SK-MEL-5 (cell line): Measurements from ENCODE around the gene SRRM1. TPM values are rescaled to one million over a fixed set of nuclear protein-coding genes. Genes with fewer than 3 reads are reported as not detected.
"Not testable (repeated sequence)": the region's sequence is repeated elsewhere in the genome, so short reads cannot be mapped to it uniquely, and the experiment has no call there.

Experiments used
- DNase-seq: peaks from one replicate; pipeline ENCODE4 v3.0.0-alpha.2; 2016; ENCODE audit warnings: low read depth, low spot score
- in situ Hi-C: cut with HindIII; loops from 2 replicates; pipeline ENCODE4 v1.10.0; 2016; ENCODE audit warnings: low sequenced_read_pairs, high pct_unique_total_duplicates, low pct_unique_long_range_greater_than_20kb
- total RNA-seq: library from RNA; depleted of rRNA; stranded (reverse); fragments of >200 nt; shearing (Covaris generic); gene quantifications from 2 replicates; pipeline ENCODE4 v1.2.3, GENCODE V29; 2014

SRRM1 gene
- total RNA-seq, 1 experiment from 2014 or later: 17.3 TPM

GRCh38 chr1:24640288-24640687 is 2.8 kb upstream of the SRRM1 start:
- no peak for DNase-seq
- in situ Hi-C loops: no loop called here

GRCh38 chr1:24641646-24642151 is 1.4 kb upstream of the SRRM1 start:
- DNase-seq: no peak
- in situ Hi-C loops: no loop called here

GRCh38 chr1:24643363-24644099 is 429 bp downstream of the SRRM1 start:
- peak; percentile 4 for DNase-seq
- in situ Hi-C loops: no loop called here

- in situ Hi-C loops: no loop called here
- no peak for DNase-seq
Observed at GRCh38 chr1:24644100-24644384, 940 bp downstream of the SRRM1 start.

- no peak for DNase-seq
- in situ Hi-C loops: no loop called here
Observed at GRCh38 chr1:24648919-24649318, 5.8 kb downstream of the SRRM1 start.

GRCh38 chr1:24652382-24652781 is 9.3 kb downstream of the SRRM1 start:
- DNase-seq: no peak
- in situ Hi-C loops: loop anchor here (25.0 kb wide), 1 partner anchor 160 kb away; no protein-coding TSS in a partner anchor

GRCh38 chr1:24654010-24654409 is 10.9 kb downstream of the SRRM1 start:
- no peak for DNase-seq
- in situ Hi-C loops: loop anchor here (25.0 kb wide), 1 partner anchor 158 kb away; no protein-coding TSS in a partner anchor

- in situ Hi-C loops: loop anchor here (25.0 kb wide), 1 partner anchor 156 kb away; no protein-coding TSS in a partner anchor
- DNase-seq: no peak
Observed at GRCh38 chr1:24656046-24656445, 12.9 kb downstream of the SRRM1 start.

GRCh38 chr1:24657781-24658180 is 14.7 kb downstream of the SRRM1 start:
- in situ Hi-C loops: loop anchor here (25.0 kb wide), 1 partner anchor 155 kb away; no protein-coding TSS in a partner anchor
- no peak for DNase-seq

GRCh38 chr1:24659166-24659904 is 16.2 kb downstream of the SRRM1 start:
- in situ Hi-C loops: loop anchor here (25.0 kb wide), 1 partner anchor 153 kb away; no protein-coding TSS in a partner anchor
- no peak for DNase-seq

GRCh38 chr1:24659993-24660665 is 17.0 kb downstream of the SRRM1 start:
- in situ Hi-C loops: loop anchor here (25.0 kb wide), 1 partner anchor 152 kb away; no protein-coding TSS in a partner anchor
- DNase-seq: no peak

- in situ Hi-C loops: loop anchor here (25.0 kb wide), 1 partner anchor 148 kb away; no protein-coding TSS in a partner anchor
- no peak for DNase-seq
Observed at GRCh38 chr1:24664507-24665033, 21.5 kb downstream of the SRRM1 start.

GRCh38 chr1:24666794-24667193 is 23.7 kb downstream of the SRRM1 start:
- in situ Hi-C loops: loop anchor here (25.0 kb wide), 1 partner anchor 146 kb away; no protein-coding TSS in a partner anchor
- DNase-seq: no peak

- not testable (repeated sequence) for DNase-seq
- in situ Hi-C loops: loop anchor here (25.0 kb wide), 1 partner anchor 141 kb away; no protein-coding TSS in a partner anchor
Observed at GRCh38 chr1:24671372-24671771, 28.3 kb downstream of the SRRM1 start.

GRCh38 chr1:24672686-24673085 is 29.6 kb downstream of the SRRM1 start:
- not testable (repeated sequence) for DNase-seq
- in situ Hi-C loops: loop anchor here (25.0 kb wide), 1 partner anchor 140 kb away; no protein-coding TSS in a partner anchor

GRCh38 chr1:24673341-24673740 is 30.2 kb downstream of the SRRM1 start:
- in situ Hi-C loops: loop anchor here (25.0 kb wide), 1 partner anchor 139 kb away; no protein-coding TSS in a partner anchor
- peak; percentile 46 for DNase-seq

GRCh38 chr1:24678421-24678820 is 35.3 kb downstream of the SRRM1 start:
- DNase-seq, in situ Hi-C loops: not testable (repeated sequence)
